B cell (primary cell): ENCODE data around the gene POU5F1. TPM values are rescaled to one million over a fixed set of nuclear protein-coding genes. Genes with fewer than 3 reads are reported as not detected.
A peak's percentile ranks its signal among the peaks of the same experiment; 100 is the strongest.

Experiments used
- ATAC-seq: fragments of 200-7000 bp; cut with Tn5 transposase; one replicate; pipeline ENCODE4 v1.10.0; 2021; ENCODE audit warnings: low read depth, mild to moderate bottlenecking, moderate number of reproducible peaks, moderate library complexity
- CTCF ChIA-PET: fragments of 350-600 bp; sonication (Branson Sonifier 250); formaldehyde crosslinking; loops from one replicate; lab custom pipeline; 2021; ENCODE audit warnings: antibody characterized with exemption, inconsistent platforms; lab: Charles Lee
- POLR2A ChIA-PET: fragments of 350-600 bp; sonication (Branson Sonifier 250); formaldehyde crosslinking; loops from one replicate; lab custom pipeline; 2021; ENCODE audit warnings: antibody characterized with exemption; lab: Charles Lee
- DNase-seq: peaks from one replicate; pipeline ENCODE4 v3.0.0; 2013
- H2AFZ ChIP-seq: 2 replicates; pipeline ENCODE4 v1.6.1; 2012; ENCODE audit warnings: mild to moderate bottlenecking, low read depth, low read length; ENCODE audit not compliant: insufficient read depth, poor library complexity, severe bottlenecking
- H3K27ac ChIP-seq, 2 donors: 1 replicate in 1 of 2; 2 replicates in 1 of 2; pipeline ENCODE4 v1.5.1; 2012 to 2013; ENCODE audit warnings: low read length in 2 of 2, mild to moderate bottlenecking in 2 of 2, moderate library complexity in 1 of 2
- H3K27me3 ChIP-seq, 4 experiments: fragments of 200-600 bp in 1 of 4; sonication (generic) in 1 of 4; replicated peaks in 1 of 4; 1 replicate in 2 of 4; 2 replicates in 2 of 4; pipeline versions ENCODE4 v1.6.1 to v1.7.0; 2013 to 2016; ENCODE audit warnings: low read length in 3 of 4, mild to moderate bottlenecking in 2 of 4, mixed read lengths in 1 of 4, moderate library complexity in 1 of 4; ENCODE audit not compliant: insufficient read depth in 4 of 4, control insufficient read depth in 3 of 4; ENCODE audit errors: control extremely low read depth in 1 of 4
- H3K36me3 ChIP-seq, 2 experiments: replicated peaks in 1 of 2; 1 replicate in 1 of 2; 2 replicates in 1 of 2; pipeline versions ENCODE4 v1.6.1 to v1.7.1; 2013; ENCODE audit warnings: low read length in 1 of 2; ENCODE audit not compliant: insufficient read depth in 2 of 2, control insufficient read depth in 1 of 2; ENCODE audit errors: control extremely low read depth in 1 of 2, extremely low read depth in 1 of 2
- H3K4me1 ChIP-seq, 2 donors: fragments of 200-600 bp in 1 of 2; sonication (generic) in 1 of 2; 1 replicate in 1 of 2; 2 replicates in 1 of 2; pipeline versions ENCODE4 v1.5.1 to v1.6.1; 2013 to 2017; ENCODE audit warnings: low read length in 2 of 2; ENCODE audit not compliant: control insufficient read depth in 2 of 2, insufficient read depth in 2 of 2
- H3K4me2 ChIP-seq: replicated peaks from 2 replicates; pipeline ENCODE3; 2012; ENCODE audit warnings: mild to moderate bottlenecking, low read depth, low read length; ENCODE audit not compliant: poor library complexity, severe bottlenecking
- H3K4me3 ChIP-seq, 5 experiments: fragments of 200-600 bp in 1 of 5; sonication (generic) in 1 of 5; 1 replicate in 3 of 5; 2 replicates in 2 of 5; pipeline versions ENCODE4 v1.5.1 to v1.7.0; 2011 to 2016; ENCODE audit warnings: low read length in 4 of 5, mild to moderate bottlenecking in 4 of 5, low read depth in 2 of 5, control low read depth in 1 of 5, moderate library complexity in 1 of 5; ENCODE audit not compliant: insufficient read depth in 1 of 5; ENCODE audit errors: control extremely low read depth in 1 of 5, extremely low read depth in 1 of 5
- H3K79me2 ChIP-seq: fragments of 200-600 bp; sonication (generic); one replicate; pipeline ENCODE4 v1.6.0; 2016; ENCODE audit warnings: low read length; ENCODE audit not compliant: control insufficient read depth, insufficient read depth
- H3K9ac ChIP-seq: fragments of 200-600 bp; sonication (generic); 2 replicates; pipeline ENCODE4 v1.6.1; 2017; ENCODE audit warnings: mild to moderate bottlenecking, low read length, moderate library complexity
- H3K9me3 ChIP-seq, 3 donors: one replicate each; pipeline versions ENCODE4 v1.6.1 to v1.7.1; 2013; ENCODE audit warnings: low read length in 2 of 3; ENCODE audit not compliant: control insufficient read depth in 2 of 3, insufficient read depth in 1 of 3; ENCODE audit errors: control extremely low read depth in 1 of 3
- H4K20me1 ChIP-seq: 2 replicates; pipeline ENCODE4 v1.6.0; 2012; ENCODE audit warnings: mild to moderate bottlenecking, low read length; ENCODE audit not compliant: insufficient read depth, control insufficient read depth, poor library complexity, severe bottlenecking
- H3K27ac Mint-ChIP-seq: one replicate; pipeline ENCODE4 v1.8.0; 2021; ENCODE audit warnings: mixed read lengths
- H3K27me3 Mint-ChIP-seq: one replicate; pipeline ENCODE4 v1.8.0; 2021; ENCODE audit warnings: mixed read lengths
- H3K4me1 Mint-ChIP-seq: one replicate; pipeline ENCODE4 v1.8.0; 2021; ENCODE audit warnings: mixed read lengths
- H3K4me3 Mint-ChIP-seq: one replicate; pipeline ENCODE4 v1.8.0; 2021; ENCODE audit warnings: mixed read lengths
- H3K9me3 Mint-ChIP-seq: one replicate; pipeline ENCODE4 v1.8.0; 2022; ENCODE audit warnings: mixed read lengths; ENCODE audit not compliant: insufficient read depth
- CTCF ChIP-seq: fragments of 200-600 bp; IDR thresholded peaks from one replicate; pipeline ENCODE4 v1.8.0; 2022; ENCODE audit warnings: antibody characterized with exemption, mild to moderate bottlenecking
- EZH2 ChIP-seq: IDR thresholded peaks from 2 replicates; pipeline ENCODE4 v1.6.1; 2012; ENCODE audit warnings: borderline replicate concordance, low read depth, mild to moderate bottlenecking, moderate library complexity, low read length; ENCODE audit not compliant: insufficient read depth, poor library complexity, severe bottlenecking
- WGBS: methylation state at CpG from one replicate; pipeline ENCODE4 v1.1.5; 2013; ENCODE audit warnings: missing lambda C conversion rate; ENCODE audit not compliant: insufficient coverage; 5-methylcytosine and 5-hydroxymethylcytosine counted together
- intact Hi-C: fragments of 100-400 bp; cut with micrococcal nuclease; formaldehyde crosslinking; loops from one replicate; pipeline ENCODE4 v1.10.0; 2022
- polyA plus RNA-seq: library from polyadenylated mRNA; depleted of rRNA; stranded (reverse); fragments of >200 nt; gene quantifications from 2 replicates; pipeline ENCODE4 v1.2.3, GENCODE V29; 2012
- total RNA-seq, 2 donors: library from RNA; stranded (reverse); fragments of 120-200 nt in 1 of 2; gene quantifications; 1 replicate in 1 of 2; 2 replicates in 1 of 2; pipeline versions ENCODE4 v1.2.3 to v1.2.4, GENCODE V29; 2013 to 2022

The POU5F1 gene
- total and polyA plus RNA-seq, 2 donors (not counting 1 experiment from before 2014, with no cell fraction given) = 0.76 to 0.88 TPM

GRCh38 chr6:31157513-31158139 is 12.9 kb downstream of the POU5F1 start, which contains the start of gene CCHCR1:
CCHCR1 (minus strand) TSS chr6:31157802; CDS start chr6:31157600, 202 bp downstream.
- Mint-ChIP-seq H3K27me3 (no peaks in the 10 kb centered on the region), H3K4me3 (peak within 1 kb of the TSS; percentile 87), H3K27ac (peak within 1 kb of the TSS; percentile 73), H3K9me3 (no peaks in the 10 kb centered on the region), H3K4me1 (peaks cover 30% of the 10 kb centered on the region)
- Histone ChIP-seq H3K27me3 (no peaks in the 10 kb centered on the region), H3K9me3 (no peaks in the 10 kb centered on the region), H3K4me1 (peaks cover 13 to 22% of the 10 kb centered on the region in 2 donors), H3K4me3 (peak within 1 kb of the TSS; percentile 1 to 90 (median 88)), H4K20me1 (no peaks in the 10 kb centered on the region), H3K9ac (peak within 1 kb of the TSS; percentile 78), H3K36me3 (peaks cover 0 to 6% of the 10 kb centered on the region in 2 experiments), H3K27ac (peak within 1 kb of the TSS; percentile 53 to 77), H3K4me2 (peak within 1 kb of the TSS; percentile 86), H2AFZ (peak within 1 kb of the TSS; percentile 95), H3K79me2 (peaks cover 5% of the 10 kb centered on the region)
- ChIA-PET POLR2A (interaction anchor here (0.9 to 1.8 kb wide), 6 partner anchors 12 to 542 kb away, joined by 3 to 4 read pairs (median 3); no protein-coding TSS in a partner anchor), CTCF (interaction anchor here (1.1 to 1.5 kb wide), 6 partner anchors 12 to 242 kb away, joined by 3 to 4 read pairs (median 4); no protein-coding TSS in a partner anchor)
- DNase-seq (no peak), ATAC-seq (no peak)
- WGBS = 11% methylated on average over 11 of the region's 14 CpGs
- TF ChIP-seq EZH2 = no peak
- no peak for TF ChIP-seq CTCF
- intact Hi-C loops = loop anchor here (1.0 to 10.0 kb wide), 8 partner anchors 20 to 541 kb away; partner anchors contain the start of genes HLA-B, HLA-C, MRPS18B and PPP1R10

GRCh38 chr6:31156641-31157040 is 13.8 kb downstream of the POU5F1 start:
- ChIA-PET CTCF (no interaction called here), POLR2A (no interaction called here)
- no peak for TF ChIP-seq CTCF
- TF ChIP-seq EZH2 = no peak
- Histone ChIP-seq H2AFZ (no peak overlapping the region), H3K4me3 (no peak overlapping the region), H3K79me2 (peaks cover 5% of the 10 kb centered on the region), H3K36me3 (peaks cover 0 to 6% of the 10 kb centered on the region in 2 experiments), H3K9ac (no peak overlapping the region), H3K4me1 (peaks cover 13 to 22% of the 10 kb centered on the region in 2 donors), H3K27me3 (no peaks in the 10 kb centered on the region), H4K20me1 (no peaks in the 10 kb centered on the region), H3K27ac (no peak overlapping the region), H3K9me3 (no peaks in the 10 kb centered on the region), H3K4me2 (no peak overlapping the region)
- DNase-seq = no peak
- ATAC-seq = no peak
- 93% methylated on average over 6 of the region's 7 CpGs for WGBS
- Mint-ChIP-seq H3K4me3 (peak overlapping the region; percentile 87), H3K4me1 (peaks cover 30% of the 10 kb centered on the region), H3K9me3 (no peaks in the 10 kb centered on the region), H3K27me3 (no peaks in the 10 kb centered on the region), H3K27ac (no peak overlapping the region)
- intact Hi-C loops = loop anchor here (10.0 kb wide), 1 partner anchor 308 kb away; no protein-coding TSS in a partner anchor
